DOHH2 (cell line): Measurements from ENCODE around the gene RBM28.

ENCODE experiments used
- H3F3A ChIP-seq: fragments of 200-600 bp; sonication (generic), shearing (Covaris generic); 2 replicates; pipeline ENCODE4 v1.6.0; 2016; ENCODE audit warnings: antibody characterized with exemption, mild to moderate bottlenecking; ENCODE audit not compliant: control insufficient read depth, insufficient read depth
- H3K27ac ChIP-seq: fragments of 200-600 bp; sonication (generic); 2 replicates; pipeline ENCODE4 v1.5.1; 2014; ENCODE audit warnings: low read depth, mild to moderate bottlenecking, low read length, moderate library complexity
- H3K27me3 ChIP-seq: fragments of 200-600 bp; sonication (generic); 2 replicates; pipeline ENCODE4 v1.6.1; 2014; ENCODE audit warnings: mild to moderate bottlenecking, low read length, mixed read lengths; ENCODE audit not compliant: control insufficient read depth
- H3K36me3 ChIP-seq: fragments of 200-600 bp; sonication (generic); 2 replicates; pipeline ENCODE4 v1.6.1; 2014; ENCODE audit warnings: mild to moderate bottlenecking, low read length, moderate library complexity, mixed read lengths; ENCODE audit not compliant: control insufficient read depth
- H3K4me1 ChIP-seq: fragments of 200-600 bp; sonication (generic); 2 replicates; pipeline ENCODE4 v1.6.1; 2014; ENCODE audit warnings: mild to moderate bottlenecking, low read length, mixed read lengths; ENCODE audit not compliant: control insufficient read depth
- H3K4me2 ChIP-seq: fragments of 200-600 bp; sonication (generic); 2 replicates; pipeline ENCODE4 v1.6.0; 2014; ENCODE audit warnings: mild to moderate bottlenecking, low read length, moderate library complexity
- H3K4me3 ChIP-seq: fragments of 200-600 bp; sonication (generic); 2 replicates; pipeline ENCODE4 v1.5.1; 2014; ENCODE audit warnings: mild to moderate bottlenecking, low read length, mixed read lengths
- H3K79me2 ChIP-seq: fragments of 200-600 bp; sonication (generic); 2 replicates; pipeline ENCODE4 v1.6.1; 2014; ENCODE audit warnings: mild to moderate bottlenecking, low read length, mixed read lengths; ENCODE audit not compliant: control insufficient read depth
- H3K9me2 ChIP-seq: fragments of 200-600 bp; sonication (generic); replicated peaks from 2 replicates; pipeline ENCODE4 v1.6.1; 2014; ENCODE audit warnings: mild to moderate bottlenecking, low read length, mixed read lengths; ENCODE audit not compliant: control insufficient read depth
- H3K9me3 ChIP-seq: fragments of 200-600 bp; sonication (generic); 2 replicates; pipeline ENCODE4 v1.6.1; 2014; ENCODE audit warnings: antibody characterized with exemption, low read length, mixed read lengths; ENCODE audit not compliant: control insufficient read depth, insufficient read depth
- H4K20me1 ChIP-seq: fragments of 200-600 bp; sonication (generic); 2 replicates; pipeline ENCODE4 v1.6.0; 2014; ENCODE audit warnings: low read depth, mild to moderate bottlenecking, antibody characterized with exemption, low read length, moderate library complexity; ENCODE audit not compliant: control insufficient read depth, insufficient read depth
- CTCF ChIP-seq: fragments of 200-600 bp; sonication (generic); IDR thresholded peaks from one replicate; pipeline ENCODE4 v1.5.1; 2014; ENCODE audit warnings: antibody characterized with exemption, mild to moderate bottlenecking, low read depth, low read length; ENCODE audit not compliant: poor library complexity, severe bottlenecking
- EZH2phosphoT487 ChIP-seq: fragments of 200-600 bp; sonication (generic); IDR thresholded peaks from 2 replicates; pipeline ENCODE4 v1.6.1; 2017; ENCODE audit warnings: borderline replicate concordance, mild to moderate bottlenecking, antibody characterized with exemption, low read length, moderate library complexity, mixed read lengths

RBM28 gene

GRCh38 chr7:128257458-128257857 lies 86.2 kb downstream of the RBM28 start:
- H3K79me2 ChIP-seq: no peaks in the 10 kb centered on the region
- no peak overlapping the region for H3K4me2 ChIP-seq
- TF ChIP-seq EZH2phosphoT487 (no peak), CTCF (no peak)
- no peaks in the 10 kb centered on the region for H3K4me1 ChIP-seq
- H3K4me3 ChIP-seq: no peak overlapping the region
- H3K9me3 ChIP-seq: no peaks in the 10 kb centered on the region
- no peaks in the 10 kb centered on the region for H3K9me2 ChIP-seq
- H4K20me1 ChIP-seq: no peaks in the 10 kb centered on the region
- no peak overlapping the region for H3K27ac ChIP-seq
- no peaks in the 10 kb centered on the region for H3K36me3 ChIP-seq
- peaks cover 9% of the 10 kb centered on the region; the same call in 1 of the 2 replicates for H3K27me3 ChIP-seq
- no peaks in the 10 kb centered on the region for H3F3A ChIP-seq

GRCh38 chr7:128255271-128255670 lies 88.4 kb downstream of the RBM28 start:
- H3K9me2 ChIP-seq: no peaks in the 10 kb centered on the region
- peaks cover 8% of the 10 kb centered on the region; the same call in 1 of the 2 replicates for H3K27me3 ChIP-seq
- no peaks in the 10 kb centered on the region for H3K9me3 ChIP-seq
- H3K4me3 ChIP-seq: no peak overlapping the region
- no peaks in the 10 kb centered on the region for H3K36me3 ChIP-seq
- H4K20me1 ChIP-seq: no peaks in the 10 kb centered on the region
- no peak overlapping the region for H3K27ac ChIP-seq
- H3K79me2 ChIP-seq: no peaks in the 10 kb centered on the region
- no peak overlapping the region for H3K4me2 ChIP-seq
- H3F3A ChIP-seq: no peaks in the 10 kb centered on the region
- TF ChIP-seq CTCF (no peak), EZH2phosphoT487 (no peak)
- H3K4me1 ChIP-seq: no peaks in the 10 kb centered on the region

- Histone ChIP-seq H3F3A (no peaks in the 10 kb centered on the region), H3K9me3 (no peaks in the 10 kb centered on the region)
These were observed 89.2 kb downstream of the RBM28 start for GRCh38 chr7:128254470-128254869.

More at GRCh38 chr7:128254470-128254869, 89.2 kb downstream of the RBM28 start:
- Histone ChIP-seq H3K9me2 (no peaks in the 10 kb centered on the region), H3K27ac (no peak overlapping the region), H3K4me3 (no peak overlapping the region), H3K27me3 (peaks cover 8% of the 10 kb centered on the region; the same call in 1 of the 2 replicates), H3K4me2 (no peak overlapping the region), H3K36me3 (no peaks in the 10 kb centered on the region), H3K79me2 (no peaks in the 10 kb centered on the region), H3K4me1 (no peaks in the 10 kb centered on the region), H4K20me1 (no peaks in the 10 kb centered on the region)
- TF ChIP-seq EZH2phosphoT487: no peak
- TF ChIP-seq CTCF: no peak
